Karpas-422 (cell line): Measurements from ENCODE around the gene PPM1N. TPM values are rescaled to one million over a fixed set of nuclear protein-coding genes. Genes with fewer than 3 reads are reported as not detected.
A peak's percentile ranks its signal among the peaks of the same experiment; 100 is the strongest.

ENCODE experiments used
- DNase-seq: peaks from one replicate; pipeline ENCODE4 v3.0.0-alpha.2; 2015
- H2AFZ ChIP-seq: fragments of 200-600 bp; sonication (generic); 2 replicates; pipeline ENCODE4 v1.6.1; 2014; ENCODE audit warnings: antibody characterized with exemption, low read length, mixed read lengths
- H3K27ac ChIP-seq: fragments of 200-600 bp; sonication (generic); 2 replicates; pipeline ENCODE4 v1.5.1; 2014; ENCODE audit warnings: mild to moderate bottlenecking, low read length, moderate library complexity
- H3K27me3 ChIP-seq: fragments of 200-600 bp; sonication (generic); 2 replicates; pipeline ENCODE4 v1.6.1; 2014; ENCODE audit warnings: low read length, mixed read lengths
- H3K36me3 ChIP-seq: fragments of 200-600 bp; sonication (generic); 2 replicates; pipeline ENCODE4 v1.6.1; 2014; ENCODE audit warnings: low read length, mixed read lengths; ENCODE audit not compliant: insufficient read depth
- H3K4me1 ChIP-seq: fragments of 200-600 bp; sonication (generic); 2 replicates; pipeline ENCODE4 v1.6.1; 2014; ENCODE audit warnings: mild to moderate bottlenecking, low read length, mixed read lengths
- H3K4me2 ChIP-seq: fragments of 200-600 bp; sonication (generic); 2 replicates; pipeline ENCODE4 v1.6.1; 2014; ENCODE audit warnings: low read length, low read depth, mild to moderate bottlenecking; ENCODE audit not compliant: poor library complexity, severe bottlenecking
- H3K4me3 ChIP-seq: fragments of 200-600 bp; sonication (generic); 2 replicates; pipeline ENCODE4 v1.5.1; 2014; ENCODE audit warnings: mild to moderate bottlenecking, antibody characterized with exemption, low read length, mixed read lengths
- H3K79me2 ChIP-seq: fragments of 200-600 bp; sonication (generic); 2 replicates; pipeline ENCODE4 v1.6.1; 2014; ENCODE audit warnings: mild to moderate bottlenecking, low read length, mixed read lengths
- H3K9ac ChIP-seq: fragments of 200-600 bp; sonication (generic); 2 replicates; pipeline ENCODE4 v1.6.0; 2014; ENCODE audit warnings: low read length
- H3K9me2 ChIP-seq: fragments of 200-600 bp; sonication (generic), shearing (Covaris generic); replicated peaks from 2 replicates; pipeline ENCODE4 v1.6.0; 2014; ENCODE audit warnings: mild to moderate bottlenecking, low read length, moderate library complexity; ENCODE audit not compliant: insufficient read depth
- H3K9me3 ChIP-seq: fragments of 300-700, 200-600 bp; sonication (generic); 2 replicates; pipeline ENCODE4 v1.6.1; 2014; ENCODE audit warnings: low read length, mixed read lengths
- H4K20me1 ChIP-seq: fragments of 200-600 bp; sonication (generic); 2 replicates; pipeline ENCODE4 v1.6.1; 2014; ENCODE audit warnings: mild to moderate bottlenecking, antibody characterized with exemption, low read length, low read depth; ENCODE audit not compliant: insufficient read depth
- total RNA-seq: library from RNA; depleted of rRNA; stranded (reverse); fragments of >200 nt; shearing (Covaris generic); gene quantifications from 2 replicates; pipeline ENCODE4 v1.2.3, GENCODE V29; 2014; ENCODE audit warnings: low replicate concordance

Gene PPM1N
- total RNA-seq, 1 experiment from 2014 or later: 0.71 TPM

DNA sequence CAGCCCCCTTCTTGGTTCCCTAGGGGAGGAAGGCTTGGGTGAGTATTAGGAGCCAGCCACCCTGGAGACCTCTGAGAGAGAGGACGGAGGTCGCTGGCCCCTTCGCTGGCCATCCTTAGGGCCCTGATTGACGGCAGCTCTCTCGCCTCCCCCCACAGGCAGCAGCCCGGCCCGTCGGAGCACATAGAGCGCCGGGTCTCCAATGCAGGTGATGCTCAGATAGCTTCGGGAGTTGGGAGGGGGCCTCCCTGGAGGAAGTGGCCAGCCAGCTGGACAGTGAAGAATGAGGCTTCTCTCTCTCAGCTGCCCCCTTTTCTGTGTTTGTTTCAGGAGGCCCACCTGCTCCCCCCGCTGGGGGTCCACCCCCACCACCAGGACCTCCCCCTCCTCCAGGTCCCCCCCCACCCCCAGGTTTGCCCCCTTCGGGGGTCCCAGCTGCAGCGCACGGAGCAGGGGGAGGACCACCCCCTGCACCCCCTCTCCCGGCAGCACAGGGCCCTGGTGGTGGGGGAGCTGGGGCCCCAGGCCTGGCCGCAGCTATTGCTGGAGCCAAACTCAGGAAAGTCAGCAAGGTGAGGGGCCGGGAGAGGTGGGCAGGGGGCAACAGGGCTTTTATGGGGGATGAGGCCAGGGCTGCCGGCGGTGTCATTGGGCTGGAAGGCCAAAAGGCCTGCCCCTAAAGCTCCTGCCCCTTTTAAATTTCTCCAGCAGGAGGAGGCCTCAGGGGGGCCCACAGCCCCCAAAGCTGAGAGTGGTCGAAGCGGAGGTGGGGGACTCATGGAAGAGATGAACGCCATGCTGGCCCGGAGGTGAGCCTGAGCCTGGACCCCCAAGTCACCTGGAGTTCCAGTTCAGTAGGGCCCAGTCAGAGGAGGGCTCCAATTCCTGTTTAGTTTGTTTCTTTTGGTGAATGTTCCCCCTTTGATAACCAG is 24.0 kb downstream of the PPM1N start:
- Histone ChIP-seq H3K4me1 (no peaks in the 10 kb centered on the region), H2AFZ (no peak overlapping the region), H3K36me3 (peaks cover 34% of the 10 kb centered on the region), H3K4me3 (no peak overlapping the region), H3K27me3 (no peaks in the 10 kb centered on the region), H3K27ac (no peak overlapping the region), H4K20me1 (no peaks in the 10 kb centered on the region), H3K4me2 (no peak overlapping the region), H3K9me3 (no peaks in the 10 kb centered on the region), H3K79me2 (no peaks in the 10 kb centered on the region), H3K9ac (no peak overlapping the region), H3K9me2 (no peaks in the 10 kb centered on the region)
- no peak for DNase-seq

DNA sequence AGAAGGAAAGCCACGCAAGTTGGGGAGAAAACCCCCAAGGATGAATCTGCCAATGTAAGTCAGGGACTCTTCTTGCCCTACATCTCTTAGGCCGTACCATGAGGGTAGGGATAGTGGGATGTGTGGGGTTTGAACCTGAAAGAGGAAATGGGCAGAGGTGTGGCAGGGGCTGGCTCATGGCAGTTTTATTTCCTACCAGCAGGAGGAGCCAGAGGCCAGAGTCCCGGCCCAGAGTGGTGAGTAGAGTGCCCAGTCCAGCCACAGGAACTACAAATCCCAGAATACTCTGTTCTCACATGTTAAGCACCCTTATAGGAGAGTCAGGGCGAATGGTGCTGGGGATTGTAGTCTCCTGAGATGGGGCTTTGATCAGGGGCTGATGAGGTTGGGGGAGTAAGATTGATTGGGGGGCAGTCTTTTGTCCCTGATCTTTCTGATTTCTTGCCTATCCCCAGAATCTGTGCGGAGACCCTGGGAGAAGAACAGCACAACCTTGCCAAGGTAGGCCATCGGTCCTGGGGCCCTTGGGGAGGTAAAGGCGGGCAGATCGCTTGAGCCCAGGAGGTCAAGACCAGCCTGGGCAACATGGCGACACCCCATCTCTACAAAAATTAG is 25.5 kb downstream of the PPM1N start:
- H3K9ac ChIP-seq: no peak overlapping the region
- H3K9me3 ChIP-seq: no peaks in the 10 kb centered on the region
- no peaks in the 10 kb centered on the region for H3K79me2 ChIP-seq
- no peaks in the 10 kb centered on the region for H3K27me3 ChIP-seq
- H3K27ac ChIP-seq: no peak overlapping the region
- H4K20me1 ChIP-seq: no peaks in the 10 kb centered on the region
- peak; percentile 94 for DNase-seq
- no peaks in the 10 kb centered on the region for H3K4me1 ChIP-seq
- H3K36me3 ChIP-seq: peaks cover 35% of the 10 kb centered on the region
- H3K9me2 ChIP-seq: no peaks in the 10 kb centered on the region
- H3K4me3 ChIP-seq: no peak overlapping the region
- H3K4me2 ChIP-seq: no peak overlapping the region
- no peak overlapping the region for H2AFZ ChIP-seq

DNA sequence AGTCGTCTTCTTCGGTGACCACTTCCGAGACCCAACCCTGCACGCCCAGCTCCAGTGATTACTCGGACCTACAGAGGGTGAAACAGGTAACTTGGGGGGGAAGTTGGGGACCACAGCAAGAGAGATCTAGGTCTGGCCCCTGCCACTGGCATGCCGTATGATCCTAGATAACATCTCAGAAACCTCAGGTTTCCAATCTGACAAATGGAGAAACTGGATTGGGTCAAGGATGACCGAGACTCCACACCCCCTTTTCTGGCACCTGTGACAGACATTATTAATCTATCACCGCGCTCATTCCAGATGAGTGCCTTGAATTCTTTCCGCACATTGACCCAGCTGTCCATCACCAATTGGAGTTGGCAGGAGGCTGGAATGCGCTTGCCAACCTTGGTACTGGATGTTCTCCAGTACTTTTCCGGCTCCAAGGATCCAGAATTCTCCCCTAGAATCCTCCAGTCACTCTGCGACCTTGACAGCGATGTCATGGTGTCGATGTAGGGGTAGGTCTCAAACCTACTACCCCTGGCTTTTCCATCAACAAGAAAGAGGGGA is 26.4 kb downstream of the PPM1N start:
- Histone ChIP-seq H3K4me1 (no peaks in the 10 kb centered on the region), H3K27ac (no peak overlapping the region), H3K4me3 (no peak overlapping the region), H3K9me2 (no peaks in the 10 kb centered on the region), H3K27me3 (no peaks in the 10 kb centered on the region), H2AFZ (no peak overlapping the region), H4K20me1 (no peaks in the 10 kb centered on the region), H3K4me2 (no peak overlapping the region), H3K36me3 (peaks cover 35% of the 10 kb centered on the region), H3K9me3 (no peaks in the 10 kb centered on the region), H3K9ac (no peak overlapping the region), H3K79me2 (no peaks in the 10 kb centered on the region)
- DNase-seq: no peak

DNA sequence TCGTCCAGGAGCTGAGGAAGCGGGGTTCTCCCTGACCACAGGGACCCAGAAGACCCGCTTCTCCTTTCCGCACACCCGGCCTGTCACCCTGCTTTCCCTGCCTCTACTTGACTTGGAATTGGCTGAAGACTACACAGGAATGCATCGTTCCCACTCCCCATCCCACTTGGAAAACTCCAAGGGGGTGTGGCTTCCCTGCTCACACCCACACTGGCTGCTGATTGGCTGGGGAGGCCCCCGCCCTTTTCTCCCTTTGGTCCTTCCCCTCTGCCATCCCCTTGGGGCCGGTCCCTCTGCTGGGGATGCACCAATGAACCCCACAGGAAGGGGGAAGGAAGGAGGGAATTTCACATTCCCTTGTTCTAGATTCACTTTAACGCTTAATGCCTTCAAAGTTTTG is 27.9 kb downstream of the PPM1N start:
- Histone ChIP-seq H2AFZ (no peak overlapping the region), H3K9ac (no peak overlapping the region), H3K36me3 (peaks cover 35% of the 10 kb centered on the region), H3K79me2 (no peaks in the 10 kb centered on the region), H3K4me3 (no peak overlapping the region), H4K20me1 (no peaks in the 10 kb centered on the region), H3K4me1 (no peaks in the 10 kb centered on the region), H3K9me3 (no peaks in the 10 kb centered on the region), H3K4me2 (no peak overlapping the region), H3K27ac (no peak overlapping the region), H3K9me2 (no peaks in the 10 kb centered on the region), H3K27me3 (no peaks in the 10 kb centered on the region)
- no peak for DNase-seq

DNA sequence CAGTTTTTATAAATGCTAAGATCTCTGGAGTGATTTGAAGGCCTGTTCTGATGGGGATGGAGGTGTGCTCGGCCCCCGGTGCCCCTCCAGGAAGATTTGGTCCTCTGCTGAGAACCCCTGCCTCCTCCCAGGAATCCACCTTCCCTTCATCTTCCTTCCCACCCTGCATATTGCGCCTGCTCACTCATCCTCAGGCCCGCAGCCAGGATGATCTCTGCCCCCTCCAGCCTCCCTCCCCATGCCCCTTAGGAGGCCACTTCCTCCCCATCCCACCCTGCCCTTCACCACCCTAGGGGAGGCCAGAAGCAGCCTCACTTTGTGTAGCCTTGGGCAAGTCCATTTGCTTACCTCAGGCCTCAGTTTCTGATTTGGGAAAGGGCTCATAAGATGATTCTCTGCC is 28.7 kb downstream of the PPM1N start:
- H3K27ac ChIP-seq: no peak overlapping the region
- peaks cover 35% of the 10 kb centered on the region for H3K36me3 ChIP-seq

DNA sequence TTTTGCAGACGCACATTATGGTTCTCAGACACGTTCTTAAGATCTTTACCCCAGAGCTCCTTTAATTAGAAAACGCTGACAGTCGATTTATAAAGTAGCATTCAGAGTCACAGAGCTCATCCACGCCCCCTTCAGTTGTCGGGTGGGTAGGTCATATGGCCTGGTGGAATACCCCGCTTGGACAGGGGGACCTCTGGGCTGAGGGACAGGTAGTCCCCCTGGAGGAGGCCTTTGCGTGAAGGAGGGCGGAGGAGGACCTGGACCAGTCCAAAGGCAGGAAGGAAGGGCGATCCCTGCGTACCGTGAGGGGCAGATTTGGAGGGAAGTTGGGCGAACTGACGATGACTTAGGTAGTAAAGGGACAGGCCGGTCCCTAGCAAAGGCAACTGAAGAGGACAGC is 29.5 kb downstream of the PPM1N start:
- Histone ChIP-seq H4K20me1 (no peaks in the 10 kb centered on the region), H3K36me3 (peaks cover 35% of the 10 kb centered on the region), H3K27me3 (no peaks in the 10 kb centered on the region), H3K27ac (no peak overlapping the region), H3K4me3 (no peak overlapping the region), H3K79me2 (no peaks in the 10 kb centered on the region), H3K9me3 (no peaks in the 10 kb centered on the region), H3K4me2 (no peak overlapping the region), H2AFZ (no peak overlapping the region), H3K4me1 (no peaks in the 10 kb centered on the region), H3K9ac (no peak overlapping the region), H3K9me2 (no peaks in the 10 kb centered on the region)
- no peak for DNase-seq

More for the DNA sequence above, 28.7 kb downstream of the PPM1N start:
- H3K4me2 ChIP-seq: no peak overlapping the region
- no peaks in the 10 kb centered on the region for H4K20me1 ChIP-seq
- H3K9me2 ChIP-seq: no peaks in the 10 kb centered on the region
- no peak overlapping the region for H3K9ac ChIP-seq
- no peaks in the 10 kb centered on the region for H3K27me3 ChIP-seq
- H3K9me3 ChIP-seq: no peaks in the 10 kb centered on the region
- no peak overlapping the region for H3K4me3 ChIP-seq
- no peaks in the 10 kb centered on the region for H3K79me2 ChIP-seq
- H3K4me1 ChIP-seq: no peaks in the 10 kb centered on the region
- no peak for DNase-seq
- H2AFZ ChIP-seq: no peak overlapping the region

DNA sequence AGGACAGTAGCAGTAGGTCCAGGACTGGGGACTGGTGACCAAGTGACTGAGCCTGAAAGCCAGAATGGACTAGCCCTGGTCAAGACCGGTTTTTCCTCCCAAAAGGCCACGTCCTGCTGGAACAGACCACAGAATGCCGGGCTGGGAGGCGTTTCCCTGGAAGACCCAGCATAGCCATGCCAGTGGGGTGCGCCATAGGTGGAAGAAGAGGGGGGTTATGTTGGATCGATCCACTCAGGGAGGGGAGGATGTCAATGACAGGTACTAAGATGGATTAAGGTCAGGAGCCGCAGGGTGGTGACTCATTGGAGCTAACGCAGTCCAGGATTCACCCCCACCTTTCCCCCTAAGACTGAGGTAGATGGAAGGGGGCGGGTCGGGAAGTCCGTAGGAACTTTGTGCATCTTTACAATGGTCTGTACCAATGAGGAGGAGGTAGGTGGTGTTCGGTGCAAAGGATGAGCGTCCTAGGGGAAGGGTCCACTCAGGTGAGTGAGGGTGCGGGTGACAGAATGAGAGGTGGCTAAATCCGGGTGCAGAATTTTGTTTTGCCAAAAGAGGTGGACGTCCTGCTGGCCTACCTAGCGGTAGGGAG is 30.0 kb downstream of the PPM1N start:
- no peaks in the 10 kb centered on the region for H3K9me2 ChIP-seq
- no peak overlapping the region for H2AFZ ChIP-seq
- H3K9ac ChIP-seq: no peak overlapping the region
- H4K20me1 ChIP-seq: no peaks in the 10 kb centered on the region
- no peaks in the 10 kb centered on the region for H3K79me2 ChIP-seq
- H3K4me3 ChIP-seq: no peak overlapping the region
- no peak for DNase-seq
- peaks cover 35% of the 10 kb centered on the region for H3K36me3 ChIP-seq
- no peaks in the 10 kb centered on the region for H3K9me3 ChIP-seq
- no peak overlapping the region for H3K27ac ChIP-seq
- no peaks in the 10 kb centered on the region for H3K27me3 ChIP-seq
- no peak overlapping the region for H3K4me2 ChIP-seq
- H3K4me1 ChIP-seq: no peaks in the 10 kb centered on the region
